H1 (cell line): ENCODE results near the gene SELENBP1. TPM values are rescaled to one million over a fixed set of nuclear protein-coding genes. Genes with fewer than 3 reads are reported as not detected.

ENCODE experiments used
- EP300 ChIP-seq, 2 experiments: IDR thresholded peaks; 1 replicate in 1 of 2; 2 replicates in 1 of 2; pipeline ENCODE4 v1.6.1; 2011 to 2012; ENCODE audit warnings: low read depth in 2 of 2, low read length in 2 of 2, mild to moderate bottlenecking in 2 of 2, borderline replicate concordance in 1 of 2, inconsistent platforms in 1 of 2, moderate library complexity in 1 of 2
- EZH2 ChIP-seq: fragments of 200-600 bp; sonication (generic); IDR thresholded peaks from 2 replicates; pipeline ENCODE4 v1.7.1; 2012; ENCODE audit warnings: low read depth, mild to moderate bottlenecking, moderate library complexity, low read length, inconsistent platforms; ENCODE audit not compliant: severe bottlenecking
- SIN3A ChIP-seq, 2 experiments: IDR thresholded peaks in 1 of 2; conservative IDR thresholded peaks in 1 of 2; 2 replicates each; pipeline ENCODE4 v1.6.1; 2011 to 2012; ENCODE audit warnings: low read length in 2 of 2, improper control_type of control experiment in 1 of 2, low read depth in 1 of 2, mild to moderate bottlenecking in 1 of 2
- SIRT6 ChIP-seq: IDR thresholded peaks from one replicate; pipeline ENCODE4 v1.7.1; 2012; ENCODE audit warnings: low read length, inconsistent platforms
- polyA plus RNA-seq, 7 experiments: library from polyadenylated mRNA; depleted of rRNA in 3 of 7; stranded (reverse) in 5 of 7; unstranded in 2 of 7; fragments of >200 nt in 5 of 7; fragments of 200-250 nt in 2 of 7; gene quantifications; 1 replicate in 5 of 7; 2 replicates in 1 of 7; 4 replicates in 1 of 7; pipeline versions ENCODE4 v1.2.1 to v1.2.3, GENCODE V29; 2011 to 2013; ENCODE audit warnings: missing spikeins in 2 of 7, mixed read lengths in 2 of 7
- total RNA-seq: library from RNA; stranded (reverse); fragmentation: NEBNext Ultra II Directional; extraction: Animal tissue kit (Norgen Biotek cat#: 25700); gene quantifications from 2 replicates; pipeline ENCODE4 v1.2.1, GENCODE V29; 2021

SELENBP1 gene
- total and polyA plus RNA-seq, 2 of the 8 experiments (the other 6 are each of a cell fraction or from before 2014, with no cell fraction given) = 20.0 to 32.4 TPM

DNA sequence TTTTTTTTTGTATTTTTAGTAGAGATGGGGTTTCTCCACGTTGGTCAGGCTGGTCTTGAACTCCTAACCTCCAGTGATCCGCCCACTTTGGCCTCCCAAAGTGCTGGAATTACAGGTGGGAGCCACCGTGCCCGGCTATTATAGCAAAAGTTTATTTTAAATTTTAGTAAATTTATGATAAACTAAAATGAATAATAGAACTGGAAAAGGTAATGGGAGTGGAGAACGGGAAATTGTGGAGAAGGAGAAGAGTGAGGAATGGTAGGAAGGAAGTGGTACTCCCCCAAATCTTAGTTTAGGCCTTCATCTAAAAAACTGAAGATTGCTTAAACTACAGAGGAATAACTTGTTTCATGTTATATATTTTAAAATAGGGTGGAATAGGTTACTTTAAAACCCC, 37.7 kb downstream of the SELENBP1 start (continued):
- TF ChIP-seq EP300 (IDR thresholded peaks at IDR 0.05; ENCODE audit: borderline replicate concordance in 1 of 2, low read depth in 2 of 2, low read length in 2 of 2) (no peak), SIRT6 (no peak), EZH2 (no peak), SIN3A (conservative IDR thresholded peaks at IDR 0.05 in 1 of 2, IDR thresholded peaks at IDR 0.05 in 1 of 2; ENCODE audit: low read depth in 1 of 2, low read length in 2 of 2) (no peak)
- TF ChIP-seq, all 59 proteins: peak for 0
